Lower lobe of right lung (tissue), 2 donors: ENCODE data around the gene DOK1. TPM values are rescaled to one million over a fixed set of nuclear protein-coding genes. Genes with fewer than 3 reads are reported as not detected.

ENCODE experiments used
- ATAC-seq, 2 donors: fragments of 200-7000 bp; cut with Tn5 transposase; one replicate each; pipeline ENCODE4 v1.9.1; 2020 to 2022; ENCODE audit warnings: mild to moderate bottlenecking in 2 of 2, moderate library complexity in 2 of 2
- DNase-seq: peaks from one replicate; pipeline ENCODE4 v3.0.0-alpha.2; 2020
- H3K27ac ChIP-seq: fragments of 200-600 bp; one replicate; pipeline ENCODE4 v1.8.0; 2022
- H3K27me3 ChIP-seq: fragments of 200-600 bp; one replicate; pipeline ENCODE4 v1.8.0; 2022; ENCODE audit warnings: low read depth
- H3K36me3 ChIP-seq: fragments of 200-600 bp; one replicate; pipeline ENCODE4 v1.8.0; 2022; ENCODE audit warnings: mild to moderate bottlenecking
- H3K4me1 ChIP-seq: fragments of 200-600 bp; one replicate; pipeline ENCODE4 v1.8.0; 2022
- H3K4me3 ChIP-seq: fragments of 200-600 bp; one replicate; pipeline ENCODE4 v1.8.0; 2022; ENCODE audit warnings: mild to moderate bottlenecking
- H3K9me3 ChIP-seq: fragments of 200-600 bp; one replicate; pipeline ENCODE4 v1.8.0; 2022
- intact Hi-C: fragments of 100-400 bp; cut with DNase I; formaldehyde crosslinking; loops from one replicate; pipeline ENCODE4 v1.11.0; 2022
- total RNA-seq: library from RNA; stranded (reverse); fragmentation: NEBNext Ultra II Directional; extraction: Animal tissue kit (Norgen Biotek cat#: 25700); gene quantifications from one replicate; pipeline ENCODE4 v1.2.1, GENCODE V29; 2021
- TF ChIP-seq, protein P1 (sequence below): fragments of 200-600 bp; IDR thresholded peaks from one replicate; pipeline ENCODE4 v1.8.0; 2022; ENCODE audit warnings: antibody characterized with exemption, mild to moderate bottlenecking
- donor health status: DM: no; HTN: yes; CAD: no; lungs with severe emphysema.

Gene DOK1
- total RNA-seq, 1 donor from 2014 or later, result 38.4 TPM

DNA sequence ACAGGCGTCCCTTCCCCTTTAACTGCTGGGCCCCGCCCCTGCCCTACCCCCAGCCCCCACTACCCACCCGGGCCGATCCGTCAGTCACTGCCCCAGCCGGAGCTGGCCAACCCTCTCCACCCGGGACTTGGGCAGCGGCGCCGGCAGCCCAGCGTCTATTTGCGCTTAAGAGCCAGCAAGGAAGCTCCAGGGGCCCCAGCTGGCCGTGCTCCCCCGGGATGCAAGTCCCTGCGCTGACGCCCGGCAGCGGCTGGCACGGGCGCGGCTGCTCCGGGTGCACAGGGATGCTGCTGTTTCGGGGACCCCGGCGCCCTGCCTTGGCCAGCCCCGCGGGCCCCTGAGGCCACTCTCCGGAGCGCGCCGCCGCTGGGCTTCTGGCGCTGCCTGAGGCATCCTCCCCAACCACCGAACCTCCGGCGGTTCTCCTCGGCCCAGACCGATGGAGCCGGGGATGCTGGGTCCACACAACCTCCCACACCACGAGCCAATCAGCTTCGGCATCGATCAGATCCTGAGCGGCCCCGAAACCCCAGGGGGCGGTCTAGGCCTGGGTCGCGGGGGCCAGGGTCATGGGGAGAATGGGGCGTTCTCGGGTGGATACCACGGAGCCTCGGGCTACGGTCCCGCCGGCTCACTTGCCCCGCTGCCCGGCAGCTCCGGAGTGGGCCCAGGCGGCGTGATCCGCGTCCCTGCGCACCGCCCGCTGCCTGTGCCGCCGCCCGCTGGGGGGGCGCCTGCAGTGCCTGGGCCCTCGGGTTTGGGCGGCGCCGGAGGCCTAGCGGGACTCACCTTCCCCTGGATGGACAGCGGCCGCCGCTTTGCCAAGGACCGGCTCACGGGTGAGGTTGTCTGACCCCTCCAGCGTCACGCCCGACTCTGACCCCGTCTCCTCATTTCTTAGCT lies 39.9 kb upstream of the DOK1 start, which contains the start of gene TLX2:
Gene TLX2, plus strand, starts transcription at position 83 of the 903 bp plus-strand sequence. Its CDS starts 357 bp downstream, at position 440.
- H3K9me3 ChIP-seq, result no peaks in the 10 kb centered on the region
- no peaks in the 10 kb centered on the region for H3K36me3 ChIP-seq
- ATAC-seq (no peak), DNase-seq (no peak)
- peaks cover 99% of the 10 kb centered on the region for H3K27me3 ChIP-seq
- TF ChIP-seq, protein P1, sequence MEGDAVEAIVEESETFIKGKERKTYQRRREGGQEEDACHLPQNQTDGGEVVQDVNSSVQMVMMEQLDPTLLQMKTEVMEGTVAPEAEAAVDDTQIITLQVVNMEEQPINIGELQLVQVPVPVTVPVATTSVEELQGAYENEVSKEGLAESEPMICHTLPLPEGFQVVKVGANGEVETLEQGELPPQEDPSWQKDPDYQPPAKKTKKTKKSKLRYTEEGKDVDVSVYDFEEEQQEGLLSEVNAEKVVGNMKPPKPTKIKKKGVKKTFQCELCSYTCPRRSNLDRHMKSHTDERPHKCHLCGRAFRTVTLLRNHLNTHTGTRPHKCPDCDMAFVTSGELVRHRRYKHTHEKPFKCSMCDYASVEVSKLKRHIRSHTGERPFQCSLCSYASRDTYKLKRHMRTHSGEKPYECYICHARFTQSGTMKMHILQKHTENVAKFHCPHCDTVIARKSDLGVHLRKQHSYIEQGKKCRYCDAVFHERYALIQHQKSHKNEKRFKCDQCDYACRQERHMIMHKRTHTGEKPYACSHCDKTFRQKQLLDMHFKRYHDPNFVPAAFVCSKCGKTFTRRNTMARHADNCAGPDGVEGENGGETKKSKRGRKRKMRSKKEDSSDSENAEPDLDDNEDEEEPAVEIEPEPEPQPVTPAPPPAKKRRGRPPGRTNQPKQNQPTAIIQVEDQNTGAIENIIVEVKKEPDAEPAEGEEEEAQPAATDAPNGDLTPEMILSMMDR, result no peak
- no peak within 1 kb of the TSS for H3K27ac ChIP-seq
- H3K4me1 ChIP-seq, result peaks cover 31% of the 10 kb centered on the region
- H3K4me3 ChIP-seq, result peak within 1 kb of the TSS; percentile 47
- intact Hi-C loops, result no loop called here

DNA sequence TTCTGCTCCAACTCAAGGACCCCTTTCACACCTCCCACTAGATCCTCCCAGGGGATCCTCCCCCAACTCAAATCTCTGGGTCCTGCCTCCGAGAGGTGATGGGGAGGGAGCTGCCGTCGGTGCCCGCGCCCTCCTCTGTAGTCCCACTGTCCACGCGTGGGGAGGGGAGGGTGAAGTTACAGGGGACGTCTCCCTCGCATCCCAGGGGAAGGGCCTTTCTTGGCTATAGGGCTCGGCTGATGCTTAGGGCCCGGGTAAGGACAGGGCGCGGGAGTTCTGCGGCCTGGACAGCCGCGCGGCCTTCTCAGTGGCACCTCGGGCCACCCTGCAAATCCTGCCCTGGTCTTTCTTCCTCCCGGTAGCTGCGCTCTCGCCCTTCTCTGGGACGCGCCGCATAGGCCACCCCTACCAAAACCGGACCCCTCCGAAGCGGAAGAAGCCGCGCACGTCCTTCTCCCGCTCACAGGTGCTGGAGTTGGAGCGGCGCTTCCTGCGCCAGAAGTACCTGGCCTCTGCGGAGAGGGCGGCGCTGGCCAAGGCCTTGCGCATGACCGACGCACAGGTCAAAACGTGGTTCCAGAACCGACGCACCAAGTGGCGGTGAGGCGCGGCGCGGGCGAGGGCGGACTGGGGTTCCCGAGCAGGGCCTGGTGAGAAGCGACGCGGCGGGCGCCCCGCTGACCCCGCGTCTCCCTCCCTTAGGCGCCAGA lies 39.1 kb upstream of the DOK1 start:
- peak; percentile 49 to 56 for ATAC-seq
- peaks cover 31% of the 10 kb centered on the region for H3K4me1 ChIP-seq
- H3K36me3 ChIP-seq, result no peaks in the 10 kb centered on the region
- TF ChIP-seq, protein P1, result no peak
- no peak overlapping the region for H3K27ac ChIP-seq
- intact Hi-C loops, result no loop called here
- no peaks in the 10 kb centered on the region for H3K9me3 ChIP-seq
- peak overlapping the region; percentile 47 for H3K4me3 ChIP-seq
- H3K27me3 ChIP-seq, result peaks cover 98% of the 10 kb centered on the region
- DNase-seq, result no peak

DNA sequence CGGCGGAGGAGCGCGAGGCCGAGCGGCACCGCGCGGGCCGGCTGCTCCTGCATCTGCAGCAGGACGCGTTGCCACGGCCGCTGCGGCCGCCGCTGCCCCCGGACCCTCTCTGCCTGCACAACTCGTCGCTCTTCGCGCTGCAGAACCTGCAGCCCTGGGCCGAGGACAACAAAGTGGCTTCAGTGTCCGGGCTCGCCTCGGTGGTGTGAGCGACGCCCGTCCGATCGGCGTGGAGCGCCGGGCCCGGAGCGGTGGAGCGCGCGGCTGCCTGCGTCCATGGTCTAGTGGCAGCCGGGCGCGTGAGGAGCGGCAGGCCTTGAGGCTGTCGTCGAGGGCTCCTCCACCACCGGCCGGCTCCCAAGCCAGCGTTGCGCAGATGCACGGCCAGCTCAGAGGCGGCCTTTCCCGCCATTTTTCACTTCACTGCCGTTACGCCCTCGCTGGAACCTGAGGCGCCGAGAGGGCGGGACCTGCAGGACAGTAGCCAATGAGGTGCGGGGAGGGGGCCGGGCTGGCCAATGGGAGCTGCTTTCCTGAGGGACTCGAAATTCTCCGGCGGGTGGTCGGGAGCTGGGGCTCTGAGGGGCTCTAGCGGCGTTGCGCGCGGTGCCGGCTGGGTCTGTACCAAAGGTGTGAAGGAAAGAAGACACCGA lies 38.4 kb upstream of the DOK1 start:
- intact Hi-C loops, result no loop called here
- ATAC-seq, result peak; percentile 79 to 87
- TF ChIP-seq, protein P1, result no peak
- DNase-seq, result peak; percentile 74
- H3K9me3 ChIP-seq, result no peaks in the 10 kb centered on the region
- H3K4me1 ChIP-seq, result peaks cover 31% of the 10 kb centered on the region
- H3K4me3 ChIP-seq, result peak overlapping the region; percentile 47
- peaks cover 97% of the 10 kb centered on the region for H3K27me3 ChIP-seq
- H3K36me3 ChIP-seq, result no peaks in the 10 kb centered on the region
- H3K27ac ChIP-seq, result no peak overlapping the region

DNA sequence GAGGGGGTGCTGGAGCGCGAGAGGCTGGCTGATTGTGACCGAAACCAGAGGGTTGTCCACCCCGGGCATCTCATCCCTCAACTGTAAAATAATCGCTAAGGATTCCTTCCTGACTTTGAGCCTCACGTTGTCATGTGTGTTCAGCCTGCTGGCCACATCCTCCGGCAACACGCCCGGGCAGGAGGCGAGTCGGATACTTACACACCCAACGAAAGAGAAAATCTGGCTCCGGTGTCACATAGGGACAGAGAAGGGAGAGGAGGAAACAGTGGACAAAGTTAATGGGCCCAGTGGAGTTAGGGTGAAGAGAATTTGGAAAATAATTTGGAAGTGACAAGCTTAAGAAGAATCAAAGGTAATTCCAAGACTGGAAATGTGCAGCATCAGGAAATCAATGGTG lies 37.9 kb upstream of the DOK1 start:
- Histone ChIP-seq H3K4me3 (peak overlapping the region; percentile 47), H3K36me3 (no peaks in the 10 kb centered on the region), H3K4me1 (peaks cover 31% of the 10 kb centered on the region), H3K27me3 (peaks cover 94% of the 10 kb centered on the region), H3K9me3 (no peaks in the 10 kb centered on the region), H3K27ac (no peak overlapping the region)
- DNase-seq, result no peak
- no peak for ATAC-seq
- TF ChIP-seq, protein P1, result no peak
- intact Hi-C loops, result no loop called here

DNA sequence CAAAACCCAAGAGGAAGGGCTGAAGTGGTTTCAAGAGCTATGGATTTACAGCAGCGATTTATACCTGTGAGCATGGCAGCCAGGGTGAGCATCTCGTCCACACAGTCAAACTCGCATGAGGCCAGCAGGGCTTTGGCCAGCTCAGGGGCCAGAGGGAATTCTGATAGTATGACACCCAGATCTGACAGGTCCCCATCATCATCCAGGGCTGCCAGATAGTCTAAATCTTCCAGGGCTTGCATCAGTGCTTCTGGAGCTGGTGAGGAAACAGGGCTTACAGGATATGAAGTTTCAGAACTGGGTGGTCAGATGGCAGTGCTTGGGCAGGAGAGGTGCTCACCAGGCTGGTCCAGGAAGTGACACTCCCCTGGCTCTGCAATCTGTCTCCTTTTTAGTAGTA lies 32.0 kb upstream of the DOK1 start:
- Histone ChIP-seq H3K4me1 (no peaks in the 10 kb centered on the region), H3K27me3 (peaks cover 35% of the 10 kb centered on the region), H3K27ac (no peak overlapping the region), H3K36me3 (peaks cover 21% of the 10 kb centered on the region), H3K4me3 (no peak overlapping the region), H3K9me3 (no peaks in the 10 kb centered on the region)
- no peak for DNase-seq
- intact Hi-C loops, result no loop called here
- TF ChIP-seq, protein P1, result no peak
- ATAC-seq, result no peak
